OCI-LY3 (cell line): ENCODE data around the gene SEC23B.

ENCODE experiments used
- H2AFZ ChIP-seq: fragments of 200-600, 300-600 bp; shearing (Covaris generic); 2 replicates; pipeline ENCODE4 v1.6.0; 2014; ENCODE audit warnings: antibody characterized with exemption, low read depth, low read length
- H3K27ac ChIP-seq: fragments of 200-600, 300-600 bp; sonication (generic); 2 replicates; pipeline ENCODE4 v1.5.1; 2014; ENCODE audit warnings: mild to moderate bottlenecking, low read length, moderate library complexity, mixed read lengths
- H3K27me3 ChIP-seq: fragments of 200-600, 300-600 bp; sonication (generic); 2 replicates; pipeline ENCODE4 v1.6.1; 2014; ENCODE audit warnings: low read depth, low read length, mixed read lengths
- H3K36me3 ChIP-seq: fragments of 200-600, 300-600 bp; sonication (generic); replicated peaks from 2 replicates; pipeline ENCODE3; 2014; ENCODE audit warnings: low read depth, low read length, mixed read lengths
- H3K4me1 ChIP-seq: fragments of 300-600, 200-600 bp; sonication (generic); 2 replicates; pipeline ENCODE4 v1.6.1; 2014; ENCODE audit warnings: low read length, mixed read lengths
- H3K4me2 ChIP-seq: fragments of 200-600, 300-600 bp; sonication (generic); 2 replicates; pipeline ENCODE4 v1.6.1; 2014; ENCODE audit warnings: low read length, mixed read lengths
- H3K4me3 ChIP-seq: fragments of 300-600, 200-600 bp; sonication (generic); 2 replicates; pipeline ENCODE4 v1.5.1; 2014; ENCODE audit warnings: antibody characterized with exemption, mild to moderate bottlenecking, low read length, moderate library complexity
- H3K79me2 ChIP-seq: fragments of 300-600, 200-600 bp; shearing (Covaris generic); 2 replicates; pipeline ENCODE4 v1.6.1; 2014; ENCODE audit warnings: mild to moderate bottlenecking, low read length, mixed read lengths
- H3K9ac ChIP-seq: fragments of 300-600, 200-600 bp; shearing (Covaris generic); 2 replicates; pipeline ENCODE4 v1.6.0; 2014; ENCODE audit warnings: mild to moderate bottlenecking, low read length, moderate library complexity
- H3K9me3 ChIP-seq: fragments of 200-600, 300-600 bp; shearing (Covaris generic); 2 replicates; pipeline ENCODE4 v1.6.1; 2014; ENCODE audit warnings: low read length, mixed read lengths; ENCODE audit not compliant: insufficient read depth
- H4K20me1 ChIP-seq: fragments of 200-600, 300-600 bp; sonication (generic); 2 replicates; pipeline ENCODE4 v1.6.1; 2016; ENCODE audit warnings: low read length, mixed read lengths; ENCODE audit not compliant: insufficient read depth
- CTCF ChIP-seq: fragments of 200-600, 300-600 bp; sonication (generic); IDR thresholded peaks from 2 replicates; pipeline ENCODE4 v1.5.1; 2014; ENCODE audit warnings: antibody characterized with exemption, low read length, low read depth
- EZH2phosphoT487 ChIP-seq: fragments of 200-600 bp; shearing (Covaris generic); IDR thresholded peaks from 2 replicates; pipeline ENCODE4 v1.6.1; 2018; ENCODE audit warnings: antibody characterized with exemption, mixed run types, low read depth

The SEC23B gene

GRCh38 chr20:18533491-18533890, 25.8 kb downstream of the SEC23B start:
- Histone ChIP-seq H3K9ac (no peak overlapping the region), H3K79me2 (no peaks in the 10 kb centered on the region), H3K27ac (no peak overlapping the region), H2AFZ (no peak overlapping the region), H3K9me3 (no peaks in the 10 kb centered on the region), H4K20me1 (no peaks in the 10 kb centered on the region), H3K27me3 (no peaks in the 10 kb centered on the region), H3K36me3 (peaks cover 74% of the 10 kb centered on the region), H3K4me1 (no peaks in the 10 kb centered on the region), H3K4me3 (no peak overlapping the region), H3K4me2 (no peak overlapping the region)
- TF ChIP-seq EZH2phosphoT487 (no peak), CTCF (no peak)

DNA sequence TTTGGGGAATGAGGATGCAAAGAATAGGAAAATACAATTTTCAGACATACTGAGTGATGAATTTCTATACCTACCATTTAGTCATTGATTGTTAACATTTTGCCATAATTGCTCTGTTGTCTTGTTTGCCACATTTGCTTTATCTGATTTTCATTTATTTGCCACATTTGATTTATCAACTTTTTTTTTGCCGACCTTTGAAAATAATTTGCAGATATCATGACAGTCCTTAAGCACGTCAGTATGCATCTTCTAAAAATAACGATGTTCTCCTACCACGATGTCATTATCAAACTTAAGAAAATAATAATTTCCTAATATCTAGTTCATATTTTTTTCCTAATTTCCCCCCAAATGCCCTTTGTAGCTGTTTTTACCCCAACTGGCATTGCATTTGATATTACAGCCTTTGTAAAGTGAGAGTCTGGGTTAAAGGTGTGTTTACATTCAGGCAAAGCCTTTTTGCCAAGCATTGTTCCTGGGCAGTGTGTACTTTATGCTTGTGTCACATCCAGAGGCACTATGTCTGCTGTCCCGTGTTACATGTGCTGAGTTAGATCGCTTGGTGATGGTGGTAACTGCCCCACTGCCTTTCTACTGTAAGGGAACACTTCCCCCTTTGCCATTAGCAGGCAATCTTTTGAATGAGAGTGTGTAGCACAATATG, 26.4 kb downstream of the SEC23B start:
- Histone ChIP-seq H3K27me3 (no peaks in the 10 kb centered on the region), H3K9ac (no peak overlapping the region), H3K36me3 (peaks cover 72% of the 10 kb centered on the region), H3K4me3 (no peak overlapping the region), H3K4me1 (no peaks in the 10 kb centered on the region), H3K27ac (no peak overlapping the region), H3K4me2 (no peak overlapping the region), H3K9me3 (no peaks in the 10 kb centered on the region), H4K20me1 (no peaks in the 10 kb centered on the region), H3K79me2 (no peaks in the 10 kb centered on the region), H2AFZ (no peak overlapping the region)
- TF ChIP-seq EZH2phosphoT487 (no peak), CTCF (no peak)

- H3K4me2 ChIP-seq = no peak overlapping the region
- H3K27ac ChIP-seq = no peak overlapping the region
- peaks cover 61% of the 10 kb centered on the region for H3K36me3 ChIP-seq
- H3K27me3 ChIP-seq = no peaks in the 10 kb centered on the region
- TF ChIP-seq EZH2phosphoT487 = no peak
- TF ChIP-seq CTCF = no peak
- no peaks in the 10 kb centered on the region for H3K79me2 ChIP-seq
- H3K4me1 ChIP-seq = no peaks in the 10 kb centered on the region
- no peaks in the 10 kb centered on the region for H4K20me1 ChIP-seq
- no peak overlapping the region for H3K4me3 ChIP-seq
- no peak overlapping the region for H3K9ac ChIP-seq
- no peak overlapping the region for H2AFZ ChIP-seq
- no peaks in the 10 kb centered on the region for H3K9me3 ChIP-seq
Measured at GRCh38 chr20:18537651-18538050, 29.9 kb downstream of the SEC23B start.

DNA sequence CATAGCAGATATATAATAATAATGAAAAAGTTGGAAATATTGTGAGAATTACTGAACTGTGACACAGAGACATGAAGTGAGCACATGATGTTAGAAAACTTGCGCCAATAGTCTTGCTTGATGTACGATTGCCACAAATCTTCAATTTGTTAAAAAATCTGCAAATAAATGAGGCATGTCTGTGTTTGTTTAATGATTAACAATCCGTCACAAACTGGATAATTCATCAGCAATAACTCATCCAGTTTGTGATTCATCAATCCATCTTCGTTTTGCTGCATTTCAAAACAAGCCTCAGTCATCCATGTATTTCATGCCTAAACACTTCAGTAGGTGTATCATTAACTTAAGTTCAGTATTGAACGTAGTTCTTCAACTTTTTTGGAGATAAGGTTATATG, 34.0 kb downstream of the SEC23B start:
- Histone ChIP-seq H2AFZ (no peak overlapping the region), H3K4me2 (no peak overlapping the region), H3K4me1 (no peaks in the 10 kb centered on the region), H3K9me3 (no peaks in the 10 kb centered on the region), H3K27me3 (no peaks in the 10 kb centered on the region), H4K20me1 (no peaks in the 10 kb centered on the region), H3K79me2 (no peaks in the 10 kb centered on the region), H3K27ac (no peak overlapping the region), H3K36me3 (peaks cover 56% of the 10 kb centered on the region), H3K4me3 (no peak overlapping the region), H3K9ac (no peak overlapping the region)
- TF ChIP-seq CTCF = no peak
- TF ChIP-seq EZH2phosphoT487 = no peak
